Germinal center (tissue), 1 donor: Measurements from ENCODE around the gene RNF2.
"Not testable (repeated sequence)": the region's sequence is repeated elsewhere in the genome, so short reads cannot be mapped to it uniquely, and the experiment has no call there.

Experiments
- DNase-seq: peaks from one replicate; pipeline ENCODE4 v3.0.0; 2012; ENCODE audit warnings: mixed read lengths, low spot score

The RNF2 gene

GRCh38 chr1:185044981-185045813 lies at the start of gene RNF2:
Gene RNF2 (plus strand): TSS chr1:185045558. CDS start chr1:185087554, 41,996 bp downstream.
- peak; percentile 87 for DNase-seq

- not testable (repeated sequence) for DNase-seq
Observed at GRCh38 chr1:184999974-185000373, 45.4 kb upstream of the RNF2 start.

GRCh38 chr1:185001312-185001880 lies 44.0 kb upstream of the RNF2 start:
- not testable (repeated sequence) for DNase-seq

- no peak for DNase-seq
Observed at GRCh38 chr1:185008838-185009237, 36.5 kb upstream of the RNF2 start.

- DNase-seq = no peak
Observed at GRCh38 chr1:185010361-185010760, 35.0 kb upstream of the RNF2 start.

- no peak for DNase-seq
Observed at GRCh38 chr1:185014941-185015340, 30.4 kb upstream of the RNF2 start.

GRCh38 chr1:185015631-185016030 lies 29.7 kb upstream of the RNF2 start:
- DNase-seq = no peak

GRCh38 chr1:185016880-185017279 lies 28.5 kb upstream of the RNF2 start:
- no peak for DNase-seq

- no peak for DNase-seq
Observed at GRCh38 chr1:185017338-185017737, 28.0 kb upstream of the RNF2 start.

GRCh38 chr1:185017966-185018365 lies 27.4 kb upstream of the RNF2 start:
- no peak for DNase-seq

GRCh38 chr1:185027252-185027882 lies 18.0 kb upstream of the RNF2 start:
- no peak for DNase-seq

GRCh38 chr1:185033686-185034085 lies 11.7 kb upstream of the RNF2 start:
- DNase-seq = no peak

- no peak for DNase-seq
Observed at GRCh38 chr1:185035258-185035657, 10.1 kb upstream of the RNF2 start.

GRCh38 chr1:185038813-185039376 lies 6.5 kb upstream of the RNF2 start:
- DNase-seq = no peak

GRCh38 chr1:185039726-185040407 lies 5.5 kb upstream of the RNF2 start:
- no peak for DNase-seq

GRCh38 chr1:185040408-185040735 lies 5.0 kb upstream of the RNF2 start:
- no peak for DNase-seq

- no peak for DNase-seq
Observed at GRCh38 chr1:185041742-185042141, 3.6 kb upstream of the RNF2 start.

GRCh38 chr1:185042737-185043136 lies 2.6 kb upstream of the RNF2 start:
- DNase-seq = no peak

- DNase-seq = no peak
Observed at GRCh38 chr1:185044387-185044786, 971 bp upstream of the RNF2 start.

- DNase-seq = peak; percentile 58
Observed at GRCh38 chr1:185045814-185046492, 595 bp downstream of the RNF2 start.

GRCh38 chr1:185046668-185047067 lies 1.3 kb downstream of the RNF2 start:
- DNase-seq = no peak

- DNase-seq = no peak
Observed at GRCh38 chr1:185049670-185050069, 4.3 kb downstream of the RNF2 start.
